H1 (cell line): ENCODE results near the gene ZFHX2. TPM values are rescaled to one million over a fixed set of nuclear protein-coding genes. Genes with fewer than 3 reads are reported as not detected.

Experiments used
- BCL11A ChIP-seq, 2 experiments: IDR thresholded peaks; one replicate each; pipeline ENCODE4 v1.6.1; 2011; ENCODE audit warnings: low read depth in 2 of 2, low read length in 2 of 2, mild to moderate bottlenecking in 2 of 2
- CEBPB ChIP-seq: IDR thresholded peaks from 2 replicates; pipeline ENCODE4 v1.6.1; 2012; ENCODE audit warnings: low read depth, low read length
- CHD7 ChIP-seq: fragments of 300-600 bp; sonication (generic); IDR thresholded peaks from 2 replicates; pipeline ENCODE4 v1.7.1; 2012; ENCODE audit warnings: low read length, moderate library complexity, mild to moderate bottlenecking, inconsistent platforms; ENCODE audit not compliant: insufficient replicate concordance
- E2F6 ChIP-seq: IDR thresholded peaks from 2 replicates; pipeline ENCODE4 v1.6.1; 2012; ENCODE audit warnings: inconsistent platforms
- GABPA ChIP-seq: IDR thresholded peaks from 2 replicates; pipeline ENCODE4 v1.6.1; 2011; ENCODE audit warnings: mild to moderate bottlenecking, low read length, moderate library complexity, borderline replicate concordance; ENCODE audit not compliant: insufficient read depth
- HDAC6 ChIP-seq: IDR thresholded peaks from one replicate; pipeline ENCODE4 v1.7.1; 2012; ENCODE audit warnings: low read depth, mild to moderate bottlenecking, inconsistent platforms, low read length, moderate library complexity
- SIN3A ChIP-seq, 2 experiments: IDR thresholded peaks in 1 of 2; conservative IDR thresholded peaks in 1 of 2; 2 replicates each; pipeline ENCODE4 v1.6.1; 2011 to 2012; ENCODE audit warnings: low read length in 2 of 2, improper control_type of control experiment in 1 of 2, low read depth in 1 of 2, mild to moderate bottlenecking in 1 of 2
- SIRT6 ChIP-seq: IDR thresholded peaks from one replicate; pipeline ENCODE4 v1.7.1; 2012; ENCODE audit warnings: low read length, inconsistent platforms
- polyA plus RNA-seq, 7 experiments: library from polyadenylated mRNA; depleted of rRNA in 3 of 7; stranded (reverse) in 5 of 7; unstranded in 2 of 7; fragments of >200 nt in 5 of 7; fragments of 200-250 nt in 2 of 7; gene quantifications; 1 replicate in 5 of 7; 2 replicates in 1 of 7; 4 replicates in 1 of 7; pipeline versions ENCODE4 v1.2.1 to v1.2.3, GENCODE V29; 2011 to 2013; ENCODE audit warnings: missing spikeins in 2 of 7, mixed read lengths in 2 of 7
- total RNA-seq: library from RNA; stranded (reverse); fragmentation: NEBNext Ultra II Directional; extraction: Animal tissue kit (Norgen Biotek cat#: 25700); gene quantifications from 2 replicates; pipeline ENCODE4 v1.2.1, GENCODE V29; 2021

The ZFHX2 gene
- total and polyA plus RNA-seq, 2 of the 8 experiments (the other 6 are each of a cell fraction or from before 2014, with no cell fraction given), result 2.7 to 27.0 TPM

- TF ChIP-seq GABPA (no peak), SIRT6 (no peak), E2F6 (no peak), CHD7 (no peak), SIN3A (conservative IDR thresholded peaks at IDR 0.05 in 1 of 2, IDR thresholded peaks at IDR 0.05 in 1 of 2; ENCODE audit: low read depth in 1 of 2, low read length in 2 of 2) (no peak), CEBPB (no peak), BCL11A (IDR thresholded peaks at IDR 0.05; ENCODE audit: low read depth in 2 of 2, low read length in 2 of 2) (no peak), HDAC6 (no peak)
These were observed 5.0 kb downstream of the ZFHX2 start (continued) for GRCh38 chr14:23546450-23547035.
